HG03060 (cell line): ENCODE data around the gene VWC2.
"Not testable (repeated sequence)": the region's sequence is repeated elsewhere in the genome, so short reads cannot be mapped to it uniquely, and the experiment has no call there.

Source experiments
- ATAC-seq: cut with Tn5 transposase; IDR thresholded peaks from one replicate; pipeline ENCODE4 v1.9.1; 2021; ENCODE audit warnings: low read depth, moderate number of reproducible peaks; ENCODE audit not compliant: unreplicated experiment

Gene VWC2

GRCh38 chr7:49848211-49848841, 74.9 kb downstream of the VWC2 start:
- ATAC-seq: no peak

GRCh38 chr7:49850921-49851613, 77.6 kb downstream of the VWC2 start:
- ATAC-seq: no peak

- not testable (repeated sequence) for ATAC-seq
These were observed 78.1 kb downstream of the VWC2 start for GRCh38 chr7:49851614-49851934.

GRCh38 chr7:49852619-49853462, 79.4 kb downstream of the VWC2 start:
- ATAC-seq: no peak

GRCh38 chr7:49855281-49855980, 82.0 kb downstream of the VWC2 start:
- ATAC-seq: no peak

- ATAC-seq: no peak
These were observed 86.9 kb downstream of the VWC2 start for GRCh38 chr7:49860293-49860692.

GRCh38 chr7:49866076-49866735, 92.8 kb downstream of the VWC2 start:
- no peak for ATAC-seq

GRCh38 chr7:49866910-49867309, 93.5 kb downstream of the VWC2 start:
- no peak for ATAC-seq

- no peak for ATAC-seq
These were observed 100.0 kb downstream of the VWC2 start for GRCh38 chr7:49873420-49873819.

- no peak for ATAC-seq
These were observed 101.9 kb downstream of the VWC2 start for GRCh38 chr7:49875336-49875735.

GRCh38 chr7:49876202-49876601, 102.8 kb downstream of the VWC2 start:
- ATAC-seq: no peak

- no peak for ATAC-seq
These were observed 104.7 kb downstream of the VWC2 start for GRCh38 chr7:49878089-49878488.

- ATAC-seq: no peak
These were observed 105.2 kb downstream of the VWC2 start for GRCh38 chr7:49878627-49879026.

GRCh38 chr7:49883933-49884332, 110.5 kb downstream of the VWC2 start:
- no peak for ATAC-seq

GRCh38 chr7:49885593-49886285, 112.3 kb downstream of the VWC2 start:
- no peak for ATAC-seq

- ATAC-seq: no peak
These were observed 119.0 kb downstream of the VWC2 start for GRCh38 chr7:49892481-49892880.

GRCh38 chr7:49893131-49893530, 119.7 kb downstream of the VWC2 start:
- no peak for ATAC-seq

GRCh38 chr7:49894543-49894942, 121.1 kb downstream of the VWC2 start:
- ATAC-seq: no peak

GRCh38 chr7:49911909-49912308, 138.5 kb downstream of the VWC2 start:
- ATAC-seq: no peak

- no peak for ATAC-seq
These were observed 153.3 kb downstream of the VWC2 start for GRCh38 chr7:49926720-49927119.
